HG02943 (cell line): ENCODE data around the gene FAM174B.

ENCODE experiments used
- ATAC-seq: cut with Tn5 transposase; IDR thresholded peaks from one replicate; pipeline ENCODE4 v1.9.1; 2021; ENCODE audit warnings: mild to moderate bottlenecking, low read depth, moderate library complexity; ENCODE audit not compliant: unreplicated experiment

Gene FAM174B

DNA sequence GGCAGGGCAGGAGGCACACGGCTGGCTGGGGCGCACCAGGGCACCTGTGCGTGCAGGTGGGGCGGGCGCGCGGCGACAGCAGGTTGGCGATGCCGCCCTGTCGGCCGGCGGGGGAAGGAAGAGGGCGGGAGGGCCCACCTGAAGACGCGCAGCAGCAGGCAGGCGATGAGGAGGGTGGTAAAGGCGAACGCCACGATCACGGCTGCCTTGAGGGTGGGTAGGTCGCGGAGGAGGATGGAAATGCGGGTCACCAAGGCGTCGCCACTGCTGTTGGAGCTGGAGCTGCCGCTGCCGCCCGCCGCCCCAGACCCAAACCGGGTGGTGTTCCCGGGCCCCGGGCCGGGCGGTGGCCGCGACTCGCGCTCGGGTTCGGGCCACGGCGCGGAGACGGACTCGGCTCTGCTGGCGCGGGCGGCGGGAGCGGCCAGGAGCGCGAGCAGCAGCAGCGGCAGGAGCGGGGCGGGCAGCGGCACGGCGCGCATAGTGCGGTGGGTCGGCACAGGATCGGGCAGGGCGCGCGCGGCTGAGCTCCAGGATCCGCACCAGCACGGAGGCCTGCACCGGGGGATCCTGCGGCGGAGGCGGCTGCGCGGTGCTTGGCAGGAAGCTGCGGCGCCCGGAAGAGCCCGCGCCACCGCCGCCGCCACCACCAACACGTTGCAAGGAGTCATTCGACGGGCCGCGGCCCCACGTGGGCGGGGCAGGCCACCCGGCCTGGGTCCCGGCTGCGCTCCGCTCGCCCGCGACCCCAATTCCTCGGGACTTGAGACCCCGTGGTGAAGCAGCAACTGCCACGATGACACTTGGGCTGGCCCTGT lies at the start of gene FAM174B:
Gene FAM174B (minus strand): TSS at position 598 of the 818 bp plus-strand sequence.
- no peak for ATAC-seq

- ATAC-seq = no peak
These were observed 40.5 kb upstream of the FAM174B start for GRCh38 chr15:92696096-92696495.

DNA sequence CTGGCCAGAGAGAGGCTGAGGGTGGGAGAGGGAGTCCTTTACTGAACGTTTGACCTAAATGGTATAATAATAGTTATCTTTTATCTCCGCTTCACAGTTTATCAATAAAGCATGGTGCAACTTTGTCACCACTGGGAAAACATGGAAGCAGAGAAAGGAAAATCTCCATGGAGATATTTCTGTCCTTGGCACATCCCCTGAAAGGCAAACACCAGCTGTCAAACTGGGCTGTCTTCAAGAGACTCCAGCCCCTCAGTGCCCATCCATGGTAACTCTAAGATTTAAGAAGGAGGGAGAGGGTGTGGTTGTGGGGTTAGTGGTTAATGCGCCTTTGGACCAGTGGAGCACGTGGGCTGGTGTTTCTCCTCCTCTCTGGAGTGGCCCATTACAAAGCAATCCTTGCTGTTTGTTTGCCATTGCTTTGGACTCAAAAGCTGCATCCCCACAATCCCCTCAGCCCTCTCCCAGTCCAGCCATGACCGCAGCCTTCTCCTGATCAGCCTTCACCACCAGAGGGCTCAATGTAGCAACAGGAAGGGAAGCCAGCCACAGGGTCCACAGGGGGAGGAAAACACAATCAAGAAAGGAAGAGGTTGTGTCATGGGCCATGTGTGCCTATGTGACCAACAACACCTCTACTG lies 38.2 kb upstream of the FAM174B start:
- ATAC-seq = no peak

GRCh38 chr15:92690395-92690794 lies 34.8 kb upstream of the FAM174B start:
- no peak for ATAC-seq

- no peak for ATAC-seq
These were observed 32.2 kb upstream of the FAM174B start for GRCh38 chr15:92687746-92688145.

DNA sequence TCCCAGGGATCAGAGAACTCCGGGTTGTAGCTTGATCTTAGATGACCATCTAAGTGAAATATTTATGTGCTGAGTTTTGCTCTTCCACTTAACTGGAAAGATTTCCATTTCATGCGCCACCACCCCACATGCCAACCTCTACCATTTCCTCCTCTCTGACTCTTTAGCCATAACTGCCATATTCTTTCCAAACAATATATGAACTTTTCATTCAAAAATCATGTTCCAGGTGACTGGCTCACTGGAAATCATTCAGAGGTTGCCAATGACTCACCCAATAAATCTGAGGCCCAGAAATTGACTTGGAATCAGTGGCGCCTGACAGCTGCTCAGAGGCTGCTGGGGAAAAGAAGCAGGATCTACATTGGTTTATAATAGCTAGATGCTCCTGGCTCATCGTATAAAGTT lies 31.6 kb upstream of the FAM174B start:
- no peak for ATAC-seq

GRCh38 chr15:92683511-92683834 lies 27.9 kb upstream of the FAM174B start:
- ATAC-seq = no peak

DNA sequence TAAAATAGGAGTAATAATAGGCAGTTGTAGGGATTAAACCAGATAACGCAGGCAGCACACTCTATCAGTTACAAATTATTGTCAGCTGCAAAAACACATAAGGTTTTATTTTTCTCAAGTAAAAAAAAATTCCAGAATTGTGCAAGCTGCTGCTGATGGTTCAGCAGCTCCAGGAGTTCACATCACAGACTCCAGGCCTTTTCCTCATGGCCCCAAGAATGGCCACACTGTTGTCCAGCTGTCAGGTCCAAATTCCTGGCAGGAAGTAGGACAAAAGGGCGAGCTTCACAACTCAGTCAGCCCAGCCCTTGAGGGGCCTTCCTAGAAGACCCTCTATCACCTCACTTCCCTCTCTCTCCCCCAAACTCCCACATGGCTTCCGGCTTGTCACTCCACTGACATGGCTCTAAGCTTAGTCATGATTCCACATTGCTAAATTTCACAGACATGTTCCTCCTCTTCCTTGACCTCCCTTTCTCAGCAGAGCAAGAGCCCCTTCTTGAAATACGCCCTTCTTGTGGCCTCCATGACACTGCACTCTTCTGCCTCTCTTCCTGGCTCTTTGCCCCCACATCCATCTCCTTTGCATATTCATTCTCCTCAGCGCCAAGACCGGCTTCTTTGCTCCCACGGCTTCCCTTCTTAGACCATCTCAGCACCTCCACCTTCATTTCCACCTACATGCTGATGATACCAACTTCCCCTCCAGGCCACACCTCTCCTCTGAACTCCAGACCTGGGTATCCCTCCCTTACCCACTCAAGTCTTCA lies 27.4 kb upstream of the FAM174B start:
- ATAC-seq = no peak

GRCh38 chr15:92681141-92681631 lies 25.6 kb upstream of the FAM174B start:
- ATAC-seq = no peak

DNA sequence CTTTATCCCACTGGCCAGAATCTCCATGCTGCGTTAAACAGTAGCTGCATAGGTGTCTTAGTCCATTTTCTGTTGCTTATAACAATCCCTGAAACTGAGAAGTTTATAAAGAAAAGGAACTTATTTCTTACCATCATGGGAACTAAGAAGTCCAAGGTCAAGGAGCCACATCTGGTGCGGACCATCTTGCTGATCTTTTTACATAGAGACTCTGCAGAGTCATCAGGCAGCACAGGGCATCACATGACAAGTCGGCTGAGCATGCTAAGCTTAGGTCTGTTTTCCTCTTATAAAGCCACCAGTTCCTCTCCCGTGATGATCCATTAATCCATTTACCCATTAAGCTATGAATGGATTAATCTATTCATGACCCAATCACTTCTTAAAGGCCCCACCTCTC lies 22.4 kb upstream of the FAM174B start:
- no peak for ATAC-seq

DNA sequence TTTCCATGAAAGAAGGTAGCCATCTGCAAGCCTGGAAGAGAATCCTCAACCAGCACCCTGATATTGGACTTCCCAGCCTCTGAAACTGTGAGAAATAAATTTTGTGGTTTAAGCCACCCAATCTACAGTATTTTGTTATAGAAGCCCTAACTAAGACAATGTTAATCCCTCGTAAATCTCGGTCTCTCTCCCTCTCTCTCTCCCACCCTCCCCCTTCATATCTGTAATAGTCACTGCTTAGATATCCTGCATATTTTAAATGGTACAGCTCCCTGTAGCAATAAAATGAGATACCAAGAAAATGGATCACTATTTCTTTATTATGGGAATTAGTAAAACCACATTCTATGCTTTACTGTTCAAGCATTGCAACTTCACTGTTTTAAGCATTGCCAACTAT lies 21.0 kb upstream of the FAM174B start:
- ATAC-seq = no peak

- ATAC-seq = no peak
These were observed 19.9 kb upstream of the FAM174B start for GRCh38 chr15:92675485-92675884.

GRCh38 chr15:92674347-92674746 lies 18.8 kb upstream of the FAM174B start:
- no peak for ATAC-seq

DNA sequence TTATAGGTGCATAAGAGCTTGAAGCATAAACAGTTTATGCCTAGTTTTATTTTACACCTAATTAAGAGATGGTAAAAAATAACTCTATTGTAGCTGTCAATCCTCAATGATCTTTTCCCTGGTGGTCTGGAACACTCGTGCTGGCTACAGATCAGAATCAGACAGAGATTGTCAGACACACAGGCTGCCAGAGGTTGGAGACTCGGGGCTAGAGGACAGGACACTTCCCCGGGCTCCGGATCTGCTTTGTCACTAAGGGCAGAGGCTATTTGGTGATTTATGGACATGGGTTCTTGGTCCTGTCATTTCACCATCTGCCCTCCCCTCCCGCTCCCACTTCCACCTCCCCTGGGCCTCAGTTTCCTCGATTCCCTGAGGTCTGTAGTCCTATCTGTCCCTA lies 16.5 kb upstream of the FAM174B start:
- ATAC-seq = no peak

DNA sequence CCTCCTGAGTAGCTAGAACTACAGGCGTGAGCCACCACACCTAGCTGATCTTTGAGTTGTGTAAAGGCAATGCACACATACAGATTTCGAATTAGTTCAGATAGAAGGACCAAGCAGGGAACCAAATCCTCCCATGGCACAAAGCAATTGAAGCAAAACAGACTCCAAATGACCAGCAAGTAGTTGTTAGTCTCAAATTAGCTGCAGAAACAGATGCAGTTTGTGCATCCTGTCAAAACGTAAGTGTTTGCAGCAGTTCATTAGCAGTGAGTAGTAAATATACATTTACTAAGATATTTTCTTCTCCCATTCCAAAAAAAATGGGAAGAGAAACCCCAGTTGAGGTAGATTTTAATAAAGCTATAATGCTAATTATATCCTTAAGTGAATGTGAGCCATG lies 15.8 kb upstream of the FAM174B start:
- no peak for ATAC-seq

DNA sequence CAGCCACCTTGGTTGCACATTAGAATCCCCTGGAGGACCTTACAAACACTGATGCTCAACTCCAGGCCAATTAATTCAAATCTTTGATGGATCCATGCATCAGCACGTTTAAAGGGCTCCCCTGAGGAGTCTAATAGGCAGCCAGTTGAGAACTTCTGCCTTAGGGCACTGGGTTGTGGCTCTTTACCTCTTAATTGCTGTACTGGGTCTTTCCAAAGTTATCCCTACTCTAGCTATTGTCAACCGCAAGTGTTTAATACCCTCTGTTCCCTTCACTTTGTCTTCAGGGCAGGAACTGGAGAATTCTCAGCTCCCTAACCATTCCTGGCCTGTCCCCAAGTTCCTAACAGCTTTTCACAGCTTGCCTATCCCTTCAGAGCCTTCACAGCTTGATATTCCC lies 15.0 kb upstream of the FAM174B start:
- no peak for ATAC-seq

DNA sequence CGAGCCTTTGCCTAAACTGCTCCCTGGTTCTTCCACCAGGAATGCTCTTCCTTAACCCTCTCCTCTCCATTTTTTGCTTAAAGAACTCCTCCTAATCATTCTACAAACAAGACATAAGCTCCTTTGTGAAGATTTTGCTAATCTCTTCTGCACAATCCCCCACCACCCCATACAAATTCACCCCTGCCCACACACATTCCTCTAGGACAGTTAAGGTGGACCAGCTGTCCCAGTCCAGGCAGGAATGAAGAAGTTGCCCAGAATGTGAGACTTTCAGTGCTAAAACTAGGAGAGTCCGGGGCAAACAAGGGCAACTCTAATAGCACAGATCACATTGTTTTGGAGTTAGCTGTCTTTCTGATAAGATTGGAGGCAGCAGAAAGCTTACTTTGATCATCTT lies 13.9 kb upstream of the FAM174B start:
- ATAC-seq = no peak

- ATAC-seq = no peak
These were observed 13.0 kb upstream of the FAM174B start for GRCh38 chr15:92668620-92669019.

DNA sequence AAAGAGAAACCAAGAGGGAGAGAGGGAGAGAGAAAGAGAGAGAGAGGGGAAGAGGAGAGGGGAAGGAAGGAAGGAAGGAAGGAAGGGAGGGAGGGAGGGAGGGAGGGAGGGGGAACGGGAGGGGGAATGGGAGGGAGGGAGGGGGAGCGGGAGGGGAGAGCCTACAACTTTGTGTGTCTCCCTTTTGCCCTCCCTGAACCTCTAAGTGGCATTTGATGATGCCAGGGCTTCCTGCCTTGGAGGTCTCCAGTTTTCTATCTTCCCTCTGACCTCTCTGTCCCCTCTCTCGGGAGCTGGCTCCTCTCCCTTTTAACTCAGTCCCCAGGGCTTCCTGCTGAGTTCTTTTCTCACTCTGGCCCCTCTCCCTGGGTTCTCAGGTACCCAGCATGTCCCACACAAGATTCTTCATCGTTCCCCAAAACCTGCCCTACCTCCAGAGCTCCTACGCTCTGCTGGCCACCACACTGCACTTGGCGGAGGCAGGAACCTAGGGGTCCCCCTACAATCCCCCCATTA lies 12.5 kb upstream of the FAM174B start:
- no peak for ATAC-seq

- ATAC-seq = no peak
These were observed 11.8 kb upstream of the FAM174B start for GRCh38 chr15:92667287-92667904.

DNA sequence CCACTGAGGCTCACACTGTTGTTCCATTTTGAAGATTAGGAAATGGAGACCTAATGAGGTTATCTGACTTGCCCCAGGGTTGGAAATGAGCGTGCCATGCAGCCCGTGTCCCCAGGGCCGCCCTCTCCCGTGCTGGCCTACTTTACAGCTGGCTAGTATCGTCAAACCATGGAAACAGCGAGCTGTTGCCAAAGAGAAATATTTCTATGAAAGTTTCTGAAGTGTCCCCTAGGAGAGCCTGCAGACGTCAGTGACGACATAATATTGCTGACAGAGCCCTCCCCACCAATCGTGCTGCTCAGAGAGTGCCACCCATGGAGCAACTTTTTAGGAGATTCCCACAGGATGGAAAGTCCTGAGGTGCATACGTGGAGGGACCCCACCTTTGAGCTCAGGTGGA lies 11.2 kb upstream of the FAM174B start:
- no peak for ATAC-seq
